RPMI7951 (cell line): ENCODE results near the gene PAEP. TPM values are rescaled to one million over a fixed set of nuclear protein-coding genes. Genes with fewer than 3 reads are reported as not detected.
"Not testable (repeated sequence)": the region's sequence is repeated elsewhere in the genome, so short reads cannot be mapped to it uniquely, and the experiment has no call there.

Source experiments
- DNase-seq: peaks from one replicate; pipeline ENCODE4 v3.0.0-alpha.2; 2012; ENCODE audit warnings: low read depth
- total RNA-seq: library from RNA; depleted of rRNA; stranded (reverse); fragments of >200 nt; shearing (Covaris generic); gene quantifications from 2 replicates; pipeline ENCODE4 v1.2.3, GENCODE V29; 2014

Gene PAEP
- total RNA-seq, 1 experiment from 2014 or later = not detected

DNA sequence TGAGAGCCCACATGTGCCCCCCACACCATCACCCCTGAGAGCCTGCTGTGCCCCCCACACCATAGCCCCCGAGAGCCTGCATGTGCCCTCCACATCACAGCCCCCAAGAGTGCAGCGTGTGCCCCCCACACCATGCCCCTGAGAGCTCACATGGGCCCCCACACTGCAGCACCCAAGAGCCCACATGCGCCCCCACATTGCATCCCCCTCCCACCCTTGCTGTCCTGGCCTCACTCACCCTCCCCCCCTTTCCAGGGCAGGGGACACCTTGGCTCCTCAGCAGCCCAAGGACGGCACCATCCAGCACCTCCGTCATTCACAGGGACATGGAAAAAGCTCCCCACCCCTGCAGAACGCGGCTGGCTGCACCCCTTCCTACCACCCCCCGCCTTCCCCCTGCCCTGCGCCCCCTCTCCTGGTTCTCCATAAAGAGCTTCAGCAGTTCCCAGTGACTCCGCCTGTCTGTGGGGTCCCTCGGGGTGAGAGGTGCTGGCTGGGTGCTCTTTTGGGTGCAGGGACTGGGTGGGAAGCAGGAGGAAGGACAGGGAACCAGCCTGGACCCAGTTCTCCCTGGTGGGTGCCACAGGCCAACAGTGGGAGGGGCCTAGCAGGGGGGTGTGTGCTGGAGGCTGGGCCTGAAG, 35.3 kb upstream of the PAEP start:
- no peak for DNase-seq

DNA sequence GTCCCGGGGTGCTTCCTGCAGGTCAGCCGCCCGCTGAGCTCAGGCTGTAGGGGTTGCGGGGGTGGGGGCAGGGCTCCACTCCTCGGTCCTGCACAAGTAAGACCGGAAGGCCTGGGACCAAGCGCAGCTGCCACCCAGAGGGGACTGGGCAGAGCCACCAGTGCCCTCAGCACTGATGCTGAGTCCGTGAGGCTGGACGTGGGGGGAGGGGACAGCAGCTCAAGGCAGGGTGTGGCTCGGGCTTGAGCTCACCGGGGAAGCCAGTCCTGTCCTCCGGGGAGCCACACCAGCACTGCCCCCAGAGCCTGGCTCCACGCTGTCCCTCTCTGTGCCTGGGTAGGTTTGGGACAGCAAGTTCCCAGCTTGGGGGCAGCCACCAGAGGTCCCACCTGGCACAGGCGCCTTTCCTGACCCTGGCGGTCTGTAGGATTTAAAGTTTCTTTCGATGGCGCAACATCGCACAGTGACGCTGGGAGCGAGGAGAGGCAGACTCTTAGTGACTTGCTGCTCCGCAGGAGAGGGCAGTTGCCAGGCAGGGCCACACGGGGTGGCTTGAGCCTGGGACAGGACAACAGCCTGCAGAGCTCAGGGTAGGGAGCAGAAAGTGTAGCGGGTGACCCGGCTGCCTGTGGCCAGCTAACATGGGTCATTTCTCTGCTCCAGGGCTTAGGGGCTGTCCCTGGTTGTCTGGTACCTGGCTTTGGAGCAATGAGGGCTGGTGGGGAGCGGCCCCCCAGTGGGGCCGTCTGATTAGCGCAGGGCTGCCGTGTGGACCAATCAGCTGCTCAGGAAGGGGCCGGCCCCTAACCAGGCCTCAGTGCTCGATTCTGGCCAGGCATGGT, 34.6 kb upstream of the PAEP start:
- no peak for DNase-seq

DNA sequence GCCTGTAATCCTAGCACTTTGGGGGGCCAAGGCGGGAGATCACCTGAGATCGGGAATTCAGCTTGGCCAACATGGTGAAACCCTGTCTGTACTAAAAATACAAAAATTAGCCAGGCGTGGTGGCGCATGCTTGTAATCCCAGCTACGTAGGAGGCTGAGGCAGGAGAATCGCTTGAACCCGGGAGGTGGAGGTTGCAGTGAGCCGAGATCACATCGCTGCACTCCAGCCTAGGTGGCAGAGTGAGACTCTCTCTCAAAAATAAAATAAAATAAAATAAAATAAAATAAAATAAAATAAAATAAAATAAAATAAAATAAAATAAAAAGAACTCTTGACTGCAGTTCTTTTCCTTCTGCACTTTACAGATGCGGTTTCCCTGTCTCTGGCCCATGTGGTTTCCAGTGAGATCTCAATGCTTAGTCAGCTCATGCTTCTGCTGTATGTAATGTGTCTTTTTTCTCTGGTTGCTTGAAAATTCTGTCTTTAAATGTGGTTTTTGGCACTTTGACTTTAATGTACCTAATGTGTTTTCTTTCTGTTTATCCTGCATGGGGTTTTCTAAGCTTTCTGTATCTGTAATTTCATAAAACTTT, 32.6 kb upstream of the PAEP start:
- not testable (repeated sequence) for DNase-seq

DNA sequence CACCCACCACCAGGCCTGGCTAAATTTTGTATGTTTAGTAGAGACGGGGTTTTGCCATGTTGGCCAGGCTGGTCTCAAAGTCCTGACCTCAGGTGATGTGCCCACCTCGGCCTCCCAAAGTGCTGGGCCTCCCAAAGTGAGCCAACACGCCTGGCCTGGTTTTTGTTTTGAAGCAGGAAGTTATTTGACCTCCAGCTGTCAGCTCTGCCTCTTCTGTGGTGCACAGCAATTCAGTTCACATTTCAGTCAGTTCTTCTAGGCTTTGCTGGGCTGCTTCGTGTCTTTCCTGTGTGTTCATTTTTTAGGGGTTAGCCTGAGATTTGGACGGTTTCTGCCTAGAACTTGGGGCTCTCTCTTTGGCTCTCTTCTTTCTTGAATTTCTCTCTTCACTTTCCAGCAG, 31.4 kb upstream of the PAEP start:
- DNase-seq = no peak

DNA sequence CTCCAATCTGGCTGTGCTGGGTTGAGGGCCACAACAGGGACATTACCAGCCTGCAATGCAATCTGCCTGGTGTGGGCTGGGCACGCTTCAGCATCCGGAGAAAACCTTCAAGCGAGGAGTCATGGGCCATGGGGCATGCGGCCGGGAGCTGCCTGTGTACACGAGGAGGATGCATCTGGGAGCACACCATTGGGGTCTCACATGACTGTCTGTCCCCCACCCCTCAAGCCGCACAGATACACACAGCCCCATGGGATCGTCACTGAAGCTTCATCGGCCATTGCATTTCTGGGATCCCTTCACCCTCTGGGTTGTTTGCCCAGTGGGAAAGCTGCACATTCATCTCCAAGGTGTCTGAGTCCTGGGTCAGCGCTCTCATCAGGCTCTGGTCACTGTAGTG, 30.5 kb upstream of the PAEP start:
- no peak for DNase-seq

DNA sequence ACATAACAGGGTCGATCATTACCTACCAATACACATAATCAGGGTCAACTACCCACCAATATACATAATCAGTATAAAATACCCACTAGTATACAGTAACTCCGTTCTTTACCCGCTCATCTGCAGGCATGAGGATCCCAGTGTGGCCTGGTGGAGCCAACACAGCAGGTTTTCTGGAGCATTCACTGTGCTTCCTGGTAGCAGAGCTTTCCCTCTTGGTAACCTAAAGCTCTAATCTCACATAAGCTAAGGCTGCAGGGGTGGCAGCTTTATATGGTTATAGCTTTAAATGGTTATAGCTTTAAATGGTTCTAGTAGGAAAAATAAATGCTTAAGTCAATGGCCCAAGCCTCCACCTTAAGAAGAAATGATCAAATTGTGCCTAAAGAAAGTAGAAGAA, 28.4 kb upstream of the PAEP start:
- DNase-seq = no peak

DNA sequence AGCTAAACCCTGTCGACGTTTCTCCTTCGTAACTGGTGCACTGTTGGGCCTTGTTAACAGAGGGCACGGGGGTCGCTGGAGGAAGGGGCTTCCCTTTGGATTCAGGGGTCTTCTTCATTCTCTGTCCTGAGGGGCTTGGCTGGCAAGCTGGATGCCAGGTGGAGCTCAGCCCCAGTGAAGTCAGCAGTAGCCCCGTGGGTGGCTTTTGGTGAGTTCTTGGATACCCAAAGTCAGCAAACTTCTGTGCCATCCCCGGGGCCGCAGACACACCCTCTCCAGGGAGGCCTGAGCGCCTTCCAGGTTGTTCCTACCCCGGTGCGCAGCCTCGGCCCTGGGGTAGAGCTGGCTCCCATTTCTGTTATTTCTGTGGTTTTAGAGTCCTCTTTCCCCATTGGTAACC, 27.9 kb upstream of the PAEP start:
- no peak for DNase-seq

DNA sequence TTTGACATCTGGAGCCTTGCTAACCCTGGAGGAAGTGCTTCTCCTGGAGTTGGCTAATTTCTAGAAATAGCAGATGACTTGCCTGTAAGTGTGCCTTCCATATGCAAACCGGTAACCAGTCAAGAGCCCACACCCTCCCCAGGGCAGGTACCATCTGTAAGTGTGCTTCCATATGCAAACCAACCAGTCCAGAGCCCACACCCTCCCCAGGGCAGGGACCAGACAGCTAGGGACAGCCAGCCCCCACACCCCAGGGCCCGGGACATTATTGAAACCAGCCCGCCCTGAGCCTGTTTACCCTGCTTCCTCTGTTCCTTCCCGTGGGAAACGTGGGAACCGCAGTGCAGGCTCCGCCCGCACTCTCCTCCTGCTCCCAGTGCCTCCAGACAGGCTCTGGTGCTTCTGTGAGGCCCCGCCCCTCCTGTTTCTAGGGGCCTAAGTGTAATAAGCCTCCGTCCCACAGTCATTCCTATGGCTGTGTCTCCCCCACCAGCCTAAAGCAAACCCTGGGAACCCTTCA, 27.3 kb upstream of the PAEP start:
- DNase-seq = not testable (repeated sequence)

DNA sequence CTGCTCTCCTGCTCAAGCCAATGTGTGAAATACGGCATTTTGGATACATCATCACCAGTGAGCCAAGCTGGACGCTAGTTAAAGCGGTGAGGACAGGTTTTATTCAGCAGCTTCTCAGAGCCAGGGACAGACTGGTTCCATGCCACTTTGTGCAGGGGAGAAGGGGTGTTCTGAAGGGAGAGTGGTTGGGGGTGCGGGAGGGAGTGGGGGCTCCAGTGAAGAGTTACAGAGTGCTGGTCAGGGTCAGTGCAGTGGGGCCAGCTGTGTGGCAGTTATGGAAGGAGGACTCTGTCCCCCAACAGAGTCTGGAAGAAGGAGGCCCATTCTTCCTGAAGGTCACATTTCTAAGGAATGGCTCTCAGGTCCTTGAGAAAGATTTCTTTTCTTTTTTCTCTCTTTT, 26.7 kb upstream of the PAEP start:
- DNase-seq = not testable (repeated sequence)

DNA sequence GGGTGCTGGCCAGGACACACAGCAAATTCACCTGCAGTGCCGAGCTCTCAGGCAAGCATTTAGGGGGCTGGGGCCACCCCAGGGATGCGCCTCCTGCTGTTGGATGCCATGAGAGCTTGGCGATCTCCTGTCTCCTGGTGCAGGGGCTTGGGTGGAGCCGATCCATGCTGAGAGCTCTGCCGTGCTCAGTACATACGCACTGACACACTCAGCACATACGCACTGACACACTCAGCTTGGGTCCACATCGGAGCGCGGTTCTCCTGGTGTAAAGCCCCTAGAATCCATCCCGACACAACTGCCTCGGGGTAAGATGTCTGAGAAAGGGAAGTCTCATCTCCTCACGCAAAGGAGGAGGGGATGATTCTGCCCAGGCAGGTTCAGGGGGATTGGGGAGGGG, 25.9 kb upstream of the PAEP start:
- not testable (repeated sequence) for DNase-seq

DNA sequence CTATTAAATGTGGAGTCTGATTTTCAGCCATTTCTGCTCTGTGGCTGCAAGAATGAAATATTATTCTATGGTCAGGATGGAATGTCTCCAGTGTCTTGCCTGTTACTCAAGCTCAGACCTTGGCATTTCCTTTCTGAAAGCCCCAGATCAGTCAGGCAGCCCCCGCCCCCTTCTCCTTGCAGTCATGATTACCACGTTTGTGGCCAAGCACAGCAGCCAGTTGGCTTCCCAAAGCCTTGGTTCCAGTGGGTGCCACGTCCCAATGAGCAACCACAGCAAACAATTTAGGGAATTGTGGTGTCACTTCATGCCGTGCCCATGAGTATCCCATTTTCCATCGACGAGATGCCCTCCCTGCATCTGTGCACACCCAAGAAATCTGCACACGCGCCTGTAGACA, 25.3 kb upstream of the PAEP start:
- no peak for DNase-seq

DNA sequence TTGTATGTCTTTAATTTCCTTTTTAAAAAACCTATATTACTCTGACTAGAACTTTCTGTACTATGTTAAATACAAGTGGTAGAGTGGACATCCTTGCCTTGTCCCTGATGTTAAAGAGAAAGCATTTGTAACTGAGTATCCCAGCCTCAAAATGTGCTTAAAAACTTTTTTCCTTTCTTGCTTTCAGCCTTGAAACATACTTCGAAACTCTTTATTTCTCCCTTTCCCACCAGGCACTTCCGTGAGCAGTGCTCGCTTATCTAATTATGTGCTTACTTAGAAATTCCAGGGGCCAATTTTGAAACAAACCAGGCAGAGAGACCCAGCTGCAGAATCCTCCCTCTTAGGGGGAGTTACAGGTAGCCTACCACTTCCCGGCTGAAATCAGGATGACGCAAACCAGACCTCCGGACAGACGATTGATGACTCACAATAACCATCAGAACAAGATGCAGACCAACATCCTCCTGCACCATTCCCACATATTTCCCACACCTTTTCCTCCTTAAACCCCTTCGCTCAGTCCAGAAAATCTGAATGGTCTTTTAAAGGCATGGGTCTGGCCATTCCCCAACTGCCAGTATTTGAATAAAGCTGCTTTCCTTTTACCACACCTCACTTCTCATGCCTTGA, 18.2 kb upstream of the PAEP start:
- DNase-seq = peak; percentile 20

DNA sequence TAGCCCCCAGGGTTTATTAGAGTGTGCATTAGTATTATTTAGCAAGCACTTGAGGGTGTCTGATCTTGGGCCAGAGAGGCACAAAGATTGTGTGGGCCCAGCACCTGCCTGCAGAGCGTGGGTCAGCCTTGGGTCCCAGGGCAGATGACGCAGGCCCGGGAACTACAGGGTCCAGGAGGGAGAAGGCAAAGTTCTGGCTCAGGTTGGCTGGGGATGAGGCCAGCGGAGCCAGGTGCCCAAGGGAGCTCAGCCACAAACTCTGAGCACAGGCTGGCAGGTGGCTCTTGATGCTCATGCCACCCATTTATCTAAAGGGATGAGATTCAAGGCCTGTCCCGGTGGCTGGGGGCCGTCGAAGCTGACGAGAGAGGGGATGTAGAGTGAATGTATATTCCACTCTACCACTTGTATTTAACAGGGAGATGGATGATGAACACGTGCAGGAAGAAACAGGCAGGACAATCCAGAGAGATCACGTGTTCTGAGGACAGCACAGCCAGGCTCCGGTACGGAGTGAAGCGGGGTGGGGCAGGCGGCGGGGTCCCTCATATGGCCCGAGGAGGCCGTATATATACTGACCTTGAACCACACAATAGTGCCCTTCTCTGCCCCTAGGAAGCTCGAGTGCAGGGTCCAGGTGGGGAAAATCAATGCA, 16.4 kb upstream of the PAEP start:
- no peak for DNase-seq

DNA sequence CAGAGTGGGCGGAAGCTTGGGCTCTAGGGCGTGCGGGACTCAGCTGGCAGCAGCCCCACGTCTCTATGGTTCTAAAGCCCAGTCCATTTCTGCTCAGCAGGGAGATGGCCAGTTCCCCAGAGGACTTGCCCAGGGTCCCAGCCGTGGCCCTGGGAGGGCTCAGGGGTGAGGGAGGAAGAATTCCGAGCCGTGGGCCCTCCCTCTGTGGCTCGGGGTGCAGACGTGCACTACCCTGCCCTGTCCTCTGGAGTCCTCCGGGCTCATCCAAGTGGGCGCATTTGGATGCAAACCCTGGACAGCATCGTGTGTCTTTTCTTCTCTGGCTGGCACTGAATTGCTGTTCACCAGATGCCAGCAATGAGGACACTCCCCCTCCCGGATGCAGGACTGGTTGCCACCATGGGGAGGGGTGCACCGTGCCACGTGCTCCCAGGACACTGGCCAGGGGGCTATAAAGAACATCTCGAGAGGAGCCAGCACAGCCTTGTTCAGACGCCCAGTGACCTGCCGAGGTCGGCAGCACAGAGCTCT, 15.8 kb upstream of the PAEP start, which contains the start of gene OBP2A:
TSS of gene OBP2A (plus strand) at position 481 of the 531 bp plus-strand sequence. CDS start 55 bp downstream, outside the sequence.
- DNase-seq = not testable (repeated sequence)

DNA sequence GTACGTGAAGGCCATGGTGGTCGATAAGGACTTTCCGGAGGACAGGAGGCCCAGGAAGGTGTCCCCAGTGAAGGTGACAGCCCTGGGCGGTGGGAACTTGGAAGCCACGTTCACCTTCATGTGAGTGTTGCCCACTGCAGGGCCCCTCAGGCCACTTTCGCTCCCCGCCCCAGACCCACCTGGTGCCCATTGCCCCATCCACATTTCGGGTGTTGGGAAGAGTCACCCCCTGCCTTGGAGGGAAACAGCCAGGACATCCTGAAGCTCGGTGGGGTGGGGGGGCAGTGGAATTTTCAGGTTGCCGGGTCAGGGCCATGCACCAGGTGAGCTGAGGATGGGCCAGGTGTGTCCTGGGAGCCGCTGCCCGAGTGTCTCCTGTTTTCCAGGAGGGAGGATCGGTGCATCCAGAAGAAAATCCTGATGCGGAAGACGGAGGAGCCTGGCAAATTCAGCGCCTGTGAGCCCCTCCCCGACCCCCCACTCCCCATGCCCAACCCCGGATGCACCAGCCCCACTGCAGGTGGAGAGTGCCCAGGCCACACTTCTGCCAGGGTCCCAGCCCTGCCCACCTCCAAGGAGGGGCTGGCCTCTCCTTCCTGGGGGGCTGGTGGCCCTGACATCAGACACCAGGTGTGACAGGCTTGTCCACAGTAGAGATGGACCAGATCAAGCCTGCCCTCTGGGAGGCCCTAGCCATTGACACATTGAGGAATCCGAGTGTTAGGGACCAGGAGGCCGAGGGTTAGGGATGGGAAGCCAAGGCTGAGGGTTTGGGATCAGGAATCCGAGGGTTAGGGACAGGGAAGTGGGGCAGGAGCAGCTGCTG, 14.6 kb upstream of the PAEP start:
- not testable (repeated sequence) for DNase-seq

DNA sequence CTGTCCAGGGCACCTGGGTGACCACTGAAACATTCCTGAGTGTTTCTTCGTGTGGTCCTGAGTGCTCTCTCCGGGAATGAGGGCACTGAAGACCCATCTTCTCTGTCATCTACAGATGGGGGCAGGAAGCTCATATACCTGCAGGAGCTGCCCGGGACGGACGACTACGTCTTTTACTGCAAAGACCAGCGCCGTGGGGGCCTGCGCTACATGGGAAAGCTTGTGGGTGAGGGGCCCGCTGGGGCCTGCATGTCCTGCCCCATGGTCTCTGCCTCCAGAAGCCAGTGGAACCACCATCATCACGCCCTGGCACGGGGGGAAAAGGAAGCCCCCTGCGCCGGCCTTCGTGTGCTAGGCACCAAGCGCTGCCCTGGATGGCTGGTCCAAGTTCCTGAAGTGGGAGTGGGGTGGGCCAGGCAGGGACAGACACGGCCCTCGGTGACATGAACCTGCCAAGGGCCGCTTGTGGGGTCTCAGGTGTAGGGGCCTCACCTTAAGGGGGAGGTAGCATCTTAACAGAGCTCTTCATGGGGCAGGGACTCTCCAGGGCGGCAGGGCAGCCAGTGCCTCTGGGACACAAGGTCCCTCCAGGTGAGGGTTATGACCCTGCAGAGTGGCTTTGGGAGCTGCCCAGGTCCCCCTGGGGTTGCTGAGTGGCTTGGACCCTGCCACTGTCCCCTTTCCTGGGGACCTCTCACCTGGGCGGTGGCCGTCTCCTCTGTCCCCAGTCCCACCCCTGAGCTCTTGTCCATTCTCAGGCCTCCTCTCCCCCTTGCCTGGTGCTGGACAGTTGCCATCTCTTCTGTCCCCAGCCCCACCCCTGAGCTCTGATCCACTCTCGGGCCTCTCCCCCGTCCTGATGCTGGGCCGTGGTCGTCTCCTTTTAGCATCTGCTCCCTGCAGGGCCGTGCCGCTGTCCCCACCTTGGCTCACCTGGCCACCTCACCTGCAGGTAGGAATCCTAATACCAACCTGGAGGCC, 13.5 kb upstream of the PAEP start:
- DNase-seq = no peak

DNA sequence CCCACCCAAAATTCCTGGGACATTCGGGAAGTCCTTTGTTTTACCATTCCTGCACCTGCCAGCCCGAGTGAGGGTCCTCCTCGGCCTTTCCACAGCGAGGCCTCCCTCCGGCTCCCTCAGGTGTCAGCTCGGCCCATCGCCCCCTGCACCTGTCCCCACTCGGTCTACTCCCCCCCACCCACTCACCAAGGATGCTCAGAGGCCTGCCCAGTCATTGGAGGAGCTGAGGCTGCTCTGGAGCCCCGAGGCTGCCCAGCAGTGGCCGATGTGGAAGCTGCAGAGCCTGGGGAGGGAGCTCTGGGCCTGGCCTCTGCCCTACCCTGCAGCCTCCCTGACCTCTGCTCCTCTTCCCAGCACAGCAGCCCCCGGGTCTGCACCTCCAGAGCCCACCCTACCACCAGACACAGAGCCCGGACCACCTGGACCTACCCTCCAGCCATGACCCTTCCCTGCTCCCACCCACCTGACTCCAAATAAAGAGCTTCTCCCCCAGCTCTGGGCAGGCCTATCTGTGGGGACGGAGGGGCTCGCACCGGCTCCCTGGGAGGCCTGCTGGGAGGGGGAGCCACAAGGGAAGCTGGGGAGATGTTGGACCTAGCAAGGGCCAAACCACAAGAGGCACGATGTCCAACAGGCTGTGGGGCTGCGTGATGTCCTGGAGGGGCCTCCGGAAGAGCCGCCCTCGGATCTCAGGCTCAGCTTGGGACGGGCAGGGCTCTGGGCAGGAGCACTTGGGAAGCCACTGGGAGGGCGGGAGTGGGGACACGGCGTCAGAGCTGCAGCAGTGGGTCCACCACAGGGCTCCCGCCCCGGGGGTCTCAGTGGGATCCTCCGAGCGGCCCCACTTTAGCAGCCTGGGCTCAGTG, 11.8 kb upstream of the PAEP start:
- not testable (repeated sequence) for DNase-seq

DNA sequence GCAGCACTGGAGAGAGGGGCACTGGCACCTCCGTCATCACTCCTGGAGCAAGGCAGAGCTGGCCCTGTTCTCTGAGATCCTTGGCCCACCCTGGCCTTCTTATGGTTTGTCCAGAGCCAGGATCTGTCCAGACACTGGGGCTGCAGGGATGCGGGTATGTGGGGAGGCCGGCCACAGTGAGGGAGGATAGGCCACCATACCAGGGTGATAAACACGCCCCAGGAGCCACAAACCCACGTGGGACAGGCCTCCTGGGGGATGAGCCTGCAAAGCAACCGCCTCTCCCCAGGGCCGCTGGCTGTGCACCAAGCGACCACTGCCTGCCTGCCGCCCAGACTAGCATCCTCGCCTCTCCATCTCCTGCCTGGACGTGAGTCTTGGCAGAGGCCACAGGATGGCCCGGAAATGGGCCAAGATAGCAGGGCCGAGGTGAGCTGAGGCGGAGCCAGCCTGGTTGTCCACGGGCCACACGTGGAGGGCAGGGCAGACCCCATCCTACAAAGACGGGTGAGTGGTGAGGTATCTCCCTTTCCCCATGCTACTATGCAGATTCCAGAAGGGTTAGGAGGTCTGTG, 11.1 kb upstream of the PAEP start:
- DNase-seq = no peak
